ENCODE measurements around the gene SLC35F1.
"Not testable (repeated sequence)": the region's sequence is repeated elsewhere in the genome, so short reads cannot be mapped to it uniquely, and the experiment has no call there.

Gene SLC35F1

GRCh38 chr6:117989086-117989485 is 82.0 kb downstream of the SLC35F1 start:
- no peak overlapping the region for H3K4me3 ChIP-seq (ENCODE audit: low read depth, low read length)

GRCh38 chr6:117990151-117990550 is 83.1 kb downstream of the SLC35F1 start:
- no peak overlapping the region for H3K4me3 ChIP-seq (ENCODE audit: low read depth, low read length)

GRCh38 chr6:117992856-117993255 is 85.8 kb downstream of the SLC35F1 start:
- H3K4me3 ChIP-seq (ENCODE audit: low read depth, low read length) = no peak overlapping the region

- H3K4me3 ChIP-seq (ENCODE audit: low read depth, low read length) = no peak overlapping the region
These were observed 105.9 kb downstream of the SLC35F1 start for GRCh38 chr6:118012944-118013343.

GRCh38 chr6:118016532-118016931 is 109.5 kb downstream of the SLC35F1 start:
- H3K4me3 ChIP-seq (ENCODE audit: low read depth, low read length) = no peak overlapping the region

GRCh38 chr6:118017301-118017848 is 110.3 kb downstream of the SLC35F1 start:
- H3K4me3 ChIP-seq (ENCODE audit: low read depth, low read length) = no peak overlapping the region

GRCh38 chr6:118023771-118024170 is 116.7 kb downstream of the SLC35F1 start:
- H3K4me3 ChIP-seq (ENCODE audit: low read depth, low read length) = no peak overlapping the region

GRCh38 chr6:118029967-118030366 is 122.9 kb downstream of the SLC35F1 start:
- H3K4me3 ChIP-seq (ENCODE audit: low read depth, low read length) = no peak overlapping the region

- H3K4me3 ChIP-seq (ENCODE audit: low read depth, low read length) = not testable (repeated sequence)
These were observed 130.4 kb downstream of the SLC35F1 start for GRCh38 chr6:118037479-118037878.

- no peak overlapping the region for H3K4me3 ChIP-seq (ENCODE audit: low read depth, low read length)
These were observed 135.8 kb downstream of the SLC35F1 start for GRCh38 chr6:118042855-118043254.

- H3K4me3 ChIP-seq (ENCODE audit: low read depth, low read length) = no peak overlapping the region
These were observed 137.2 kb downstream of the SLC35F1 start for GRCh38 chr6:118044275-118044674.

GRCh38 chr6:118054082-118054481 is 147.0 kb downstream of the SLC35F1 start:
- no peak overlapping the region for H3K4me3 ChIP-seq (ENCODE audit: low read depth, low read length)

- H3K4me3 ChIP-seq (ENCODE audit: low read depth, low read length) = no peak overlapping the region
These were observed 154.6 kb downstream of the SLC35F1 start for GRCh38 chr6:118061666-118062065.

- H3K4me3 ChIP-seq (ENCODE audit: low read depth, low read length) = no peak overlapping the region
These were observed 173.5 kb downstream of the SLC35F1 start for GRCh38 chr6:118080547-118080946.

GRCh38 chr6:118083711-118084110 is 176.6 kb downstream of the SLC35F1 start:
- no peak overlapping the region for H3K4me3 ChIP-seq (ENCODE audit: low read depth, low read length)

- H3K4me3 ChIP-seq (ENCODE audit: low read depth, low read length) = no peak overlapping the region
These were observed 178.6 kb downstream of the SLC35F1 start for GRCh38 chr6:118085665-118086064.

GRCh38 chr6:118086159-118086558 is 179.1 kb downstream of the SLC35F1 start:
- no peak overlapping the region for H3K4me3 ChIP-seq (ENCODE audit: low read depth, low read length)

- no peak overlapping the region for H3K4me3 ChIP-seq (ENCODE audit: low read depth, low read length)
These were observed 185.0 kb downstream of the SLC35F1 start for GRCh38 chr6:118092086-118092485.

GRCh38 chr6:118097576-118097975 is 190.5 kb downstream of the SLC35F1 start:
- no peak overlapping the region for H3K4me3 ChIP-seq (ENCODE audit: low read depth, low read length)

GRCh38 chr6:118100717-118101116 is 193.7 kb downstream of the SLC35F1 start:
- no peak overlapping the region for H3K4me3 ChIP-seq (ENCODE audit: low read depth, low read length)

- no peak overlapping the region for H3K4me3 ChIP-seq (ENCODE audit: low read depth, low read length)
These were observed 194.2 kb downstream of the SLC35F1 start for GRCh38 chr6:118101220-118101619.

GRCh38 chr6:118101831-118102345 is 194.8 kb downstream of the SLC35F1 start:
- H3K4me3 ChIP-seq (ENCODE audit: low read depth, low read length) = no peak overlapping the region

- H3K4me3 ChIP-seq (ENCODE audit: low read depth, low read length) = no peak overlapping the region
These were observed 195.3 kb downstream of the SLC35F1 start for GRCh38 chr6:118102401-118102800.
